Stimulated activated CD4-positive, alpha-beta T cell treated with anti-CD3 and anti-CD28 coated beads, Interleukin-1b, Interleukin-23, amount 100 ng/mL, for 24 hours (primary cell): ENCODE results near the gene SMC5.
"Not testable (repeated sequence)": the region's sequence is repeated elsewhere in the genome, so short reads cannot be mapped to it uniquely, and the experiment has no call there.

Source experiments
- DNase-seq, 4 experiments: peaks; one replicate each; pipeline ENCODE4 v3.0.0-alpha.2; 2020; ENCODE audit warnings: low read depth in 4 of 4, low spot score in 1 of 4

SMC5 gene

DNA sequence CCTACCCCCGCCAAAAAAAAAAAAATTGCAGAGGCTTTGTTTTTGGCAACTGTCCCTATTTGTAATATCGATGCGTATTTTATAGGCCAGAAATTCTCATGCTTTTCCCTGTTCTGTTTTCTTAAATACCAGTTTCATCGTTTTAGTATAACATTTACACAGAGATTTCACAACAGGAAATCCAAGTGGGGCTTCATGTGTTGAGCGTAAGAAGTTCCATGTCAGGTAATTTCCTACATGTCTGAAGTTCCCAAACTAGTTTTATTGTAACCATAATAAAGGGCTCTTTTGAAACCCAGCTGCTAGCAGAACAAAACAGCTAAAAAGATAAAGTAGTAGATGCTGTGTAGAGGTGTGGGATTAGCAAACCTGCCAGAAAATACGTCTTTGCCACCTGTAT lies 4.2 kb downstream of the SMC5 start:
- no peak for DNase-seq

DNA sequence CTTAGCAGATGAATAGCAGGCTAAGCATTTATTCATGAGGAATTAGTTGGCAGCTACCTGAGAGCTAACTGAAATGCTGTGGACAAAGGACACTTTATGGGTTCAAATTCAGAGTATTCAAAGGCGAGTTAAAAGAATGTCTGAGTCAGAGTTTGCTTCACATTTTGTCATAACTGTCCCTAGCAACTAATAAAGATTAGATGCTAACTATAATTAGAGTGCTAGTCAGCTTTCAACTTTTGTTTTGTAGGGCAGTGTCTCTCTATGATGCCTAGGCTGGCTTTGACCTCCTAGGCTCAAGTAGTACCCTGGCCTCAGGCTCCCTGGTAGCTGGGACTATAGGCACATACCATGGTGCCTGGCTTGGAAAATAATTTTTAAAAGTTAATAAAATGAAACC lies 4.6 kb downstream of the SMC5 start:
- no peak for DNase-seq

DNA sequence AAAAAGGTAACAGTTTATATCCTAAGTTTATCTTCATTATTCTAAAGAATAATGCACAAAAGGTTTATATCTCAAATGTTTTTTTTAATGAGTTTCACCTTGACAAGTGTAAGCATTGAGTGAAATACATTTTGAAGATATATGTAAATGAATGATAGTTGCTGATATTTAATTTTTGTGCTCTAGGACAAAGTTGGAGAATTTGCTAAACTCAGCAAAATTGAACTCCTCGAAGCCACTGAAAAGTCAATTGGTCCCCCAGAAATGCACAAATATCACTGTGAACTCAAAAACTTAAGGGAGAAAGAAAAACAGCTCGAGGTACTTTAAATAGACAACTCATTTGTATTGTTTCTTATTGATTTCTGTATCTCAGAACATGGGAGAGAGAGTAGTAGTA lies 19.5 kb downstream of the SMC5 start:
- DNase-seq, result no peak

DNA sequence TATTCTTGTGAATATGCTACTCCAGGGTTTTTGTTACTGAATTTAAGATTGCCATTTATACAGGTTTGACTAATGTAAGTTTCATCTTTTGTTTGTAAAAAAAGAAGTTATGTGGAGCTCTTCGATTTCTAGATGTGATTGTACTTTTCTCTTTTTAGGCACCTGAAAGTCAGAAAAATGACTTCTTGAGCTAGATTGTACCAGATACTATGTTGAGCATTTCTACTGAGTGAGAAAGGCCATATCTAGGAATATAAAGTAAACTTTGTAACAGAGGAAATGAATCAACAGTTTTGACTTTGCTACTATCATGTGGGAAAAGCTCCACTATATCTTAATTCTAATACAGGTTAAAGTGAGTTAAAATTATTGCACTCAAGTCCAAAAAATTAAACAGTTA lies 25.1 kb downstream of the SMC5 start:
- DNase-seq, result no peak

DNA sequence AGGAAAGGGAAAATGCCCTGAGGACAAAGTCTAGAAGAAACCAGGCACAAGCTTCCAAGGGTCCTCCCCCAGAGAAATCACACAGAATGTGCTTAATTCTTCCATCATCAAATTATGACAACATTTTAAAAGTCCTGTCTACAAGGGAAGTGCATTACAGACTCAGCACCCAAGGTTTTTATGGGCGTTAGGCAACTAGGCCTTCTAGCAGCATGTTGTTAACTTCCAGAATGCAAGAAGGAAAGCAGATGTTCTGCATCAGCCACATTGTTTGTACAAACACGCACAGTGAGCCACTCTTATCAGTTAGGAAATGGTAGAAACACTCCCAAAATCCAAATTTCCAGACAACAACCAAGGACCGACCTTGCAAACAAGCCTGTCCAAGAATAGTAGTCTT lies 26.5 kb downstream of the SMC5 start:
- no peak for DNase-seq

DNA sequence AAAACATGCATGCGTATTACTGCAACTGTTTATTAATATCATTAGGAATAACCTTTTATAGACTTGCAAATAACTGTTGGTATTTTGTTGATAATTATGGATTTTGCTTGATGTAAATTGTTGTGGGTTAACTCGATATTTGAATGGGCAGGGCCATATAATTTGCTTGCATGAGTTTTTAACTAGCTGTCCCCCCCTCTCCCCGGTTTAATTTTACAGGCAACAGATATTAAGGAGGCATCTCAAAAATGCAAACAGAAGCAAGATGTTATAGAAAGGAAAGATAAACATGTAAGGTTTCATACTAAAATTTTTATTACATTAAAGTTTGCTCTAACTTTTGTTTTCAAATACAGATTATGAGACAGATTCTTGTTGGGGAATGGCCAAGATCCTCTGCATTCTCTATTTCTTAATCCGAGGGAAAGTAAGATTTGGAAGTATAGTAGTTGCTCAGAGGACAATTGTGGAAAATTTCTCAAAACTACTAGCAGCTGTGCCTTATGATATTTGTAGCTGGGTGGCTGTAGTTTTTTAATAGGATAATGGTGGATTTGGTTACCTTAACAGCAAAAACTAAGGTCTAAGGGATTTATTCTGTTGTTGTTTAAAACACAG lies 27.3 kb downstream of the SMC5 start:
- DNase-seq, result no peak

DNA sequence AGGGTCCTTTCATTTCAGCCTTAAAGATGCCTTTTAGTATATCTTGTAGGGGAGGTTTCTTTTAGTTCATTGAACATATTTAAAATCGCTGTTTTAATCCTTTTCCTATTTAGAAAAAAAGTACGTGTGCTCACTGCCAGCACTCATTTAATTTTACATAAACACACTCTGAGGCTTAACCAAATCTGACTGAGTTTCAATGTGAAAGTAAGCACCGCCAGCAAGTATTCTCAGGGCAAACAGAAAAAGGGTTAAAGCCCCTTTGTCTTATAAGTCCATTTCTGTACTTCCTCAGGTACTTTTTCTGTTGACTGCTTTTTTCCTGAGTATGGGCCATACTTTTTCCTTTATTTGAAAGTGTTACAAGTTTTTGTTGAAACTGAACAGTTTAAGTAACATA lies 31.8 kb downstream of the SMC5 start:
- no peak for DNase-seq

DNA sequence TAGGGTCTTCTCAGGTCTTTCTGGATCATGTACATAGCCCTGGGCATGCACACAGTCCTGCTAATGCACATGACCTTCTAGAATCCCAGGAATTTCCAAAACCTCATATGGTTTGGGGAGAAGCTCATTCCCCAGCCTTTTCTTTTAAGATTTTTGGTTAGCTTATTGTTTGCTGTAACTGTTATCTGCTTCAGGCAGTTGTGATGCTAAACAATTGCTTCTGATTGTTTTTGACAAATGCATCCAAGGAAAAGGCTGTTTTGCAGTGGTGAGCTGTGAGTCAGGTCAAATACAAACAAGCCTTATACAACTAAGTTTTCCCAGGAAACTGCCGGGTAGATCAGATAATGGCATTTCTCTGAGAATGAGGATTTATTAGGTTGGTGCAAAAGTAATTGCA lies 32.7 kb downstream of the SMC5 start:
- DNase-seq, result no peak

DNA sequence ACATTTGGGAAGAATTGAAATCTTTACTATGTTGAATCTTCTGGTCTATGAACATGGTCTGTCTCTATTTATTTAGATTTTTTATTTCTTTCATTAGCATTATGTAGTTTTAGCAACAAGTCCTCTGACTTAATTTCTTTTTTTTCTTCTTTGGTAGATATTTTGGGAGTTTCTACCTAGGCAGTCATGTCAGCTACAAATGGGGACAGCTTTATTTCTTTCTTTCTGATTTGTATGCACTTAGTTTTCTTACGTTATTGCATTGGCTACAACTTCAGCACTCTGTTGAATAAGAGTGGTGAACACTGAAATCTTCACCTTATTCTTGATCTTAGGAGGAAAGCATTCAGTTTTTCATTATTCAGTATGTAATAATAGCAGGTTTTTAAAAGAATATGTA lies 33.5 kb downstream of the SMC5 start:
- DNase-seq, result no peak

DNA sequence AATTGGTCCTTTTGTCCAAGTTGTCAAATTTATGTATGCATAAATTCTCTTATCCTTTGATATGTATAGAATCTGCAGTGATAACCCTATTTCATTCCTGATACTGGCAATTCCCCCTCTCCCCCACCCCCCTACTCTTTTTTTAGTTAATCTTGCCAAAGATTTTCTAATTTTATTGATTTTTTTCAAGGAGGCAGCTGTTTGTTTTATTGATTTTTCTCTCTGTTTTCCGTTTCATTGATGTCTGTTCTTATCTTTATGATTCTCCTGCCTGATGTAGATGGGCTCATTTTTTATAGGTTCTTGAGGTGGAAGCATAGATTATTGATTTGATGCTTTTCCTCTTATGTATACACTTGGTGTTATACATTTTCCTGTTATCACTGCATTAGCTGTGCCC lies 34.4 kb downstream of the SMC5 start:
- DNase-seq, result no peak

DNA sequence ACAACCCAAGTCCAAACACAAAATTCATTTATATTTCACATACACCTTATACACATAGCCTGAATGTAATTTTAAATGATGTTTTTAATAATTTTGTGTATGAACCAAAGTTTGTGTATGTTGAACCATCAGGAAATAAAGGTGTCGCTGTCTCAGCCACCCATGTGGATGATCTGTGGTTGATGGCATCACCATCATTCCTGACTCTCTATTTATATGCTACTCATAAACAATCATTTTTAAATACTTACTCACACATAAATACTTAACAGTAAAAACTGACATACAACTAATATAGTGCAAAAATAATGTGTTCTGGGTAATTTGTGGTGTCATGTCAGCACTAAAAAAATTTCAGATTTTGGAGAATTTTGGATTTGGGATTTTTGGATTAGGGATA lies 38.4 kb downstream of the SMC5 start:
- DNase-seq, result no peak

DNA sequence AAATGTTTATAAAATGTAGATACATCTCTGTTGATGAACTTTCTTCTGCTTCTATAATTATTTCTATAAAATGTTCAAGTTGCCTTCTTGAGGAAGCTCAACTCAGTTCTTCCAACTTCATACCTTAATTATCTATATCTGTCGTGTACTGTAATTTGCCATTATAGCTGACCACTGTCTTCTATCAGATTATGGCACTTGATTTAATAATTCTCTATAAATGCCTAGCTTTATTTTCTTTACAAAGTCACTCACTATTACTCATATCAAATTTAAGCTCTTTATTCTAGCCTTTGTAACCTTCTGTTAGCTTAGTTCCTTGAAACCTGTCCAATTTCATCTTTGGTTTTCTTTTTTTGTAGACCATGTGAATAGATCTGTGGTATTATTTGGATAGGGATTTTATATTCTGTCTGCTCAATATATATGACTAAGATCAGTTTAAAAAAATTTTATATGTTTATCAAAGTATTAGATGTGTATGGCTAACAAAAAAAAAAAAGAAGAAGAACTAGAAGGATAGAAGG lies 39.5 kb downstream of the SMC5 start:
- no peak for DNase-seq

DNA sequence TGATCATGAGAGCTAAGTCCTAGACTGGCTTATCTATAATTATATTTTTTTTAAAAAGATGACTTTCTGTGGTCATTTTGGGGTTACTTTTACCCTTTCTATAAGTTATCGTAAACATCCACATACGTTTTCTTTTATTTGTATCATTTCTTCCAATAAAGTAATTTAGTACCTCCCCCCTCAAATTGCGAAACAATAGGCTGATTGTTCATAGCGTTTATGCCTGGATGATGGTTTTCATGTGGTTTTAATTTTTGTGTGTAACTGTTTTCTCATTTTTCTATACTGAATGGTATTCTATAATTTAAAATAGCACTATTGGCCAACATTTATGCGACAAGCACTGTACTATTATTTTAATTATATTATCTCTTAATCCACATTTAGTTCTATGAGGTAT lies 44.5 kb downstream of the SMC5 start:
- no peak for DNase-seq

DNA sequence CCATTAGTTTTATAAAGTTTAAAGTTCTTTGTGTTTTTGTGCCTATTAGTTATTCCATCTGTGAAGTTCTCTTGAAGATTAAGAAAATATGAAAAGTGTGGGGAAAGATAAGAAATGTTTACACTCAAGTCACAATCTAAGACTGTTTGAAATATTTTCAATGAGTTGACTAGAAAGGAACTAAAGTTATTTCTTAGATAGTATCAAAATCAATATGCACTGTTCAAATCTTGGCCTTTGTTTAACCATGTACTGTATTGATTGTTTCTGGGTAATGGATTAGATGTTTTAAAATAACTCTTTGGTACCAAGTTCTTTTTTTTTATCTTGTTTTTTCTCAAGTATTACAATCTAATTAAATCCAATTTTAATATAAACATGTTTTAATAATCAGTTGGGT lies 46.0 kb downstream of the SMC5 start:
- DNase-seq, result no peak

DNA sequence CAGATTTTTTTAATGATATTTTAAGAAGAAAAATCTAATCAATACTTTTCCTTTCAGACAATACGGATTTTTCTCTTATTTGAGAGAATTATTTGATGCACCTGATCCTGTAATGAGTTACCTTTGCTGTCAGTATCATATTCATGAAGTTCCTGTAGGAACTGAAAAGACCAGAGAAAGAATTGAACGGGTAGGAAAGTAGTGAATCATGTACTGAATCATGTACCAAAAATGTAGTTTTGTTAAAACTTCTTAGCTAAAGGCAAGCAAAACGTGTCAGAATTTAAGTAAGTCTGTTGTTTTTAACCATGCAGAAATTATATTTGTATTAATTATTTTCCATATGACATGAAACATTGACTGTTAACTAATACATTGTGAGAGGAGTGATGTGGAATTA lies 56.6 kb downstream of the SMC5 start:
- DNase-seq, result no peak

DNA sequence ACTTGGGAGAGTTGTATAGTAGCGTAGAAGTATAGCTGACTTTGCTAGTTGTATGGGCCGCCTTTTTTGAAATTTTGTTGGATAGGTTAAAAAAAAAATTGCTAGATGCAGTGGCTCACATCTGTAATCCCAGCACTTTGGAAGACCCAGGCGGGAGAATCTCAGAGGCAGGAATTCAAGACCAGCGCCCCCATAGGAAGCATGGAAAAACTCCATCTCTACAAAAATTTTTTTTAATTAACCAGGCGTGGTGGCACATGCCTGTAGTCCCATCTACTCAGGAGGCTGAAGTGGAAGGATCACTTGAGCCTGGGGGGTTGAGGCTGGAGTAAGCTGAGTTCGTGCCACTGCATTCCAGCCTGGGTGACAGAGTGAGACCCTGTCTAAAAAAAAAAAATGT lies 59.2 kb downstream of the SMC5 start:
- no peak for DNase-seq

DNA sequence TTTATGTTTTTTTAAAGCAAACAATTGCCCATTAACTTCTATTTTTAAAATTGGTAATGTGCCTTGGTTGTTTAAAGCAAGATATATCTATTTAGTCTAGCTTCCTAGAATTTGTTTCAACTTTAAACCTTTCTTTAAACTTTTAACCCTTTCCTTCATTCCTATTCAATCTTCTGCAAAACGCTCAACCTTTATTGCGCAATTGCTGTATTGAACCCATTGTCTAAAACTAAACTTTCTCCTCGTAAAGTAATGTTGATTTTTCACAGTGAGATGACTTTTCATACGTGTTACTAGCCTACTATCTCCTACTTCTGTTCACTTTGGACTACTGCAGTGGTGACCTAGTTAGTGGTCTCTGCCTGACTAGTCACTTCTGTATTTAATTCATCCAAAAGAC lies 63.3 kb downstream of the SMC5 start:
- DNase-seq, result no peak

DNA sequence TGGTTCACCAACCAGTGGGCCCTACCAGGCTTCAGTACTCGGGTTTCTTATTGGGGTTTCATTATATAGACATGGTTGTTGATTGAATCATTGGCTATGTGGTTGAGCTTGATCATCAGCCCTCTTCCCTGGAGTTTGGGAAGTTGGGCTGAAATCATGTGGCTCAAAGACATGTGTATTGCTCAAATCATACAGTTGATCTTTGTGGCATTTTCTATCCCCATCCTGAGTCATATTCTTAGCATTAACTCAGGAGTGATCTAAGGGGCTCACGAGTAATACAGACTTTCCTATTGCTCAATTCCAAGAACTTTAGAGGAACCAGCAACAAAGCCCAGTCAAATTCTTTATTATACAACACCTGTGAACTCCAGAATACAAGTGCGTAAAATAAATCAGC lies 66.2 kb downstream of the SMC5 start:
- no peak for DNase-seq

DNA sequence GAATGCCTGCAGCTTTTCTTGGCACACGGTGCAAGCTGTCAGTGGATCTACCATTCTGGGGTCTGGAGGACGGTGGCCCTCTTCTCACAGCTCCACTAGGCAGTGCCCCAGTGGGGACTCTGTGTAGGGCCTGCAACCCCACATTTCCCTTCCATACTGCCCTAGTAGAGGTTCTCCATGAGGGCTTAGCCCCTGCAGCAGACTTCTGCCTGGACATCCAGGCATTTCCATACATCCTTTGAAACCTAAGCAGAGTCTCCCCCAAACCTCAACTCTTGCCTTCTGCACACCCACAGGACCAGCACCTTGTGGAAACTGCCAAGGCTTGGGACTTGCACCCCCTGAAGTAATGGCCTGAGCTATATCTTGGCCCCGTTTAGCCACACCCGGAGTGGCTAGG lies 69.8 kb downstream of the SMC5 start:
- not testable (repeated sequence) for DNase-seq

DNA sequence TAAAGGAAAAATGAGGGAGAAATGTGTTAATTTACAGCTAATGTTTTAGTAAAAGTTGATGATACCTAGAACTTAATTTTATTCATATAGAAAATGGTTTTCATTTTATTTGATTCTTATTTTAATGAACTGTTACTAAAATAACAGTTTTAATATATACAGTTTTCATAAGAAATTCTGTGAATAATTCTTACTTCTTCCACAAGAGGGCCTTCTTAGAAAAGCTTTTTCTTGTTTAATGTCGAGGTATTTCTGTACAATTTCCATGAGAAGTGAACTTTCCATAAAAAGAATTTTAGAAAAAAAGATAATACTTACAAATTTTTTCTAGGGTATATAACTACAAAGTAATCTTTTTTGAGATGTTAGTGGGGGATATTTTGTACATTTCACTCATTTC lies 81.8 kb downstream of the SMC5 start:
- no peak for DNase-seq

DNA sequence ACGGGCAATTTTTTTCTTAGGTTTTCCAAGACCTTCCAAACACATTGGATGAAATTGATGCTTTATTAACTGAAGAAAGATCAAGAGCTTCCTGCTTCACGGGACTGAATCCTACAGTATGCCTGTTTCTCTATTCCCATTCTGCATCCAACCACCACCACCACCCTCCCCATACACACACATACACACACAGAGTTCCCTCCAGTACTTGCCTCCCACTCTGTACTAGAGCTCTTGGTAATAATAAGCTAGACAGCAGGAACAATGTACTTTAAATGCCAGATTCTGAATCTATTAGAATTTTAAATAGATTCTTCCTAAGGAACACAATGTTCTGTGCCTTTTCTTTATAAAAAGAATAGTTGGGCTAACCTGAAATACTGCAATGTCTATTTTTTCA lies 88.3 kb downstream of the SMC5 start:
- DNase-seq, result no peak

DNA sequence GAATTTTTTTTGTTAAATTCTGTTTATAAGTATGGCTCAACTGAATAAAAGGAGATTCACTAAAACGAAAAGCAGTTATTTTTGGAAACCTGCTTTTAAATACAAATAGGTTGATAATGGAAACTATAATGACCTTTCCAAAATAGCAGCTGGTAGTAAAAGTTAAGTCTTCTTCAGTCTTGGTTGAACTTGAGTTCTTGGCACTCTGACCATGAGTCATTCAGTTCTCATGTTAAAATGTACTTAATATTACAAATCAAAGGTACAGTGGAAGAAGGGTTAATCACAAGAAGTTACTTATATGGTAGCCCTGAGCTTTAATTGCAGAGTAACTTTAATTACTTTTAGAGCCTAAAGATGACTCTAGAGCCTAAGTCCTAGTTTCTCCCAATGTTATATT lies 93.6 kb downstream of the SMC5 start:
- DNase-seq, result no peak

DNA sequence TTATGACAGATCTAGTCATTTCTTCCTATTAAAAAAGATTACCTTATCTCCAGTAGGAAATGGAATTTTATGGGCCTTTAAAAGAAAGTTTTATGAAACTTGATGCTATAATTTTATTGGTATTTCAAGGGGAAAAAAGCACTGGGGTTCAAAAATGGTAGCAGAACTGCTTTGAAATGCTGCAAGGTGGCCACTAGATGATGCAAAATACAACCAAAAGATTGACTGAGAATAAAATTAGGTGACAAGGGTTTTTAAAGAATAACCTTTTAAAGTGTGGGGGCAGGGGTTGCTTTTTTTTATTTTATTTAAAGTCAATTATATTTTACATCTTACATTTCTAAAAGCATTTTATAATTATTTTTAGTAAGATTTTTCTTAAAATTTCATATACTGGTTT lies 94.0 kb downstream of the SMC5 start:
- no peak for DNase-seq

DNA sequence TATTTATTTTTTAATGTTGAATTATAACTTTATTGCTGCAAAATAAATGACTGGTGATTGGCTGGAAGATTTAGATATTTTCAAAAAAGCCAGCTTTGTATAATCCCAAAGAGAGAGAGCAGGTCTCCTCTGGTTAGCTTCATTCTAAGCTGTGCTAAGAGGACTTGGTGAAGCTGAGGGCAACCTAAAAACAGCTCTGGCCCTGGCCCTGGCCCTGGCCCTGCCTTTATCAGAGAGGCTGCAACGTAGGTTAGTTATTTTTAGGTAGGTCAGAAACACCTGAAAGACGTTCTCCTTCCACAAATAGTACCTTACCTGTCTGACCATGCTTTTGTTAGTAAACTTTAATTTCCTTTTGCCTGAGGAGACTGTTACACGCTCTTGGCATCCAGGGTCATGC lies 97.0 kb downstream of the SMC5 start:
- no peak for DNase-seq
